GM23338 (cell line): ENCODE results near the gene NIPAL4. TPM values are rescaled to one million over a fixed set of nuclear protein-coding genes. Genes with fewer than 3 reads are reported as not detected.

Experiments used
- ATAC-seq: fragments of 200-7000 bp; cut with Tn5 transposase; 3 replicates; pipeline ENCODE4 v1.9.1; 2020
- DNase-seq: peaks from one replicate; pipeline ENCODE4 v3.0.0-alpha.2; 2015; ENCODE audit warnings: low spot score
- H2AFZ ChIP-seq: fragments of 200-600 bp; sonication (generic); 2 replicates; pipeline ENCODE4 v1.8.0; 2016; ENCODE audit warnings: antibody characterized with exemption, mild to moderate bottlenecking, moderate library complexity
- H3F3A ChIP-seq: fragments of 200-600 bp; sonication (generic); replicated peaks from 2 replicates; pipeline ENCODE4 v1.8.0; 2017; ENCODE audit warnings: antibody characterized with exemption, mixed run types, low read depth
- H3K27ac ChIP-seq: fragments of 200-600 bp; sonication (generic); 2 replicates; pipeline ENCODE4 v1.6.1; 2016; ENCODE audit warnings: low read depth
- H3K27me3 ChIP-seq: fragments of 200-600 bp; sonication (generic); 2 replicates; pipeline ENCODE4 v1.8.0; 2016; ENCODE audit warnings: mild to moderate bottlenecking, mixed run types, moderate library complexity; ENCODE audit not compliant: insufficient read depth
- H3K36me3 ChIP-seq: fragments of 200-600 bp; sonication (generic); 2 replicates; pipeline ENCODE4 v1.8.0; 2016; ENCODE audit warnings: mild to moderate bottlenecking; ENCODE audit not compliant: insufficient read depth
- H3K4me1 ChIP-seq: fragments of 200-600 bp; sonication (generic); 2 replicates; pipeline ENCODE4 v1.8.0; 2016; ENCODE audit warnings: mild to moderate bottlenecking, moderate library complexity; ENCODE audit not compliant: insufficient read depth
- H3K4me2 ChIP-seq: fragments of 200-600 bp; sonication (generic); 2 replicates; pipeline ENCODE4 v1.7.1; 2017; ENCODE audit warnings: mixed run types
- H3K4me3 ChIP-seq: fragments of 200-600 bp; sonication (generic); 2 replicates; pipeline ENCODE4 v1.6.1; 2016; ENCODE audit warnings: mixed run types
- H3K79me2 ChIP-seq: fragments of 200-600 bp; sonication (generic); replicated peaks from 2 replicates; pipeline ENCODE4 v1.8.0; 2017; ENCODE audit warnings: mild to moderate bottlenecking; ENCODE audit not compliant: insufficient read depth
- H3K9me2 ChIP-seq: fragments of 200-600 bp; sonication (generic); 2 replicates; pipeline ENCODE4 v1.8.0; 2017; ENCODE audit not compliant: insufficient read depth
- H4K20me1 ChIP-seq: fragments of 200-600 bp; sonication (generic); replicated peaks from 2 replicates; pipeline ENCODE4 v1.8.0; 2017; ENCODE audit warnings: mild to moderate bottlenecking; ENCODE audit not compliant: insufficient read depth
- H3K27ac Mint-ChIP-seq: 2 replicates; pipeline ENCODE4 v1.8.0; 2020; ENCODE audit warnings: inconsistent platforms, mild to moderate bottlenecking, moderate library complexity, mixed read lengths
- H3K27me3 Mint-ChIP-seq: 3 replicates; pipeline ENCODE4 v1.8.0; 2022; ENCODE audit warnings: low read depth, mild to moderate bottlenecking, moderate library complexity, mixed read lengths, inconsistent platforms; ENCODE audit not compliant: insufficient read depth, poor library complexity
- H3K36me3 Mint-ChIP-seq: 3 replicates; pipeline ENCODE4 v1.8.0; 2021; ENCODE audit warnings: low read depth, mild to moderate bottlenecking, inconsistent platforms, moderate library complexity, mixed read lengths
- H3K4me1 Mint-ChIP-seq: 3 replicates; pipeline ENCODE4 v1.8.0; 2020; ENCODE audit warnings: mild to moderate bottlenecking, inconsistent platforms, mixed read lengths
- H3K4me3 Mint-ChIP-seq: 3 replicates; pipeline ENCODE4 v1.8.0; 2021; ENCODE audit warnings: moderate library complexity, mild to moderate bottlenecking, inconsistent platforms, mixed read lengths
- H3K9me3 Mint-ChIP-seq: 3 replicates; pipeline ENCODE4 v1.8.0; 2020; ENCODE audit warnings: moderate library complexity, mild to moderate bottlenecking, inconsistent platforms, mixed read lengths
- CREB1 ChIP-seq: fragments of 250-450 bp; sonication (Bioruptor Pico); IDR thresholded peaks from 2 replicates; pipeline ENCODE4 v1.5.0; 2020; ENCODE audit warnings: low read depth, mild to moderate bottlenecking, moderate library complexity
- EZH2 ChIP-seq: fragments of 200-600 bp; sonication (generic); IDR thresholded peaks from one replicate; pipeline ENCODE4 v1.8.0; 2017; ENCODE audit warnings: antibody characterized with exemption, mild to moderate bottlenecking, low read depth; ENCODE audit not compliant: unreplicated experiment
- JUNB ChIP-seq: IDR thresholded peaks from one replicate; pipeline ENCODE4 v1.6.1; 2016; ENCODE audit warnings: antibody characterized with exemption; ENCODE audit not compliant: unreplicated experiment
- NANOG ChIP-seq: IDR thresholded peaks from 2 replicates; pipeline ENCODE4 v1.6.1; 2016; ENCODE audit warnings: antibody characterized with exemption, borderline replicate concordance
- POLR2AphosphoS5 ChIP-seq: IDR thresholded peaks from 2 replicates; pipeline ENCODE4 v1.6.1; 2016; ENCODE audit warnings: antibody characterized with exemption, low read depth
- STAT1 ChIP-seq: IDR thresholded peaks from one replicate; pipeline ENCODE4 v1.6.1; 2016; ENCODE audit warnings: antibody characterized with exemption; ENCODE audit not compliant: unreplicated experiment
- ZNF114 ChIP-seq: fragments of 250-450 bp; sonication (Bioruptor Pico); IDR thresholded peaks from 2 replicates; pipeline ENCODE4 v1.5.0; 2020; ENCODE audit warnings: mild to moderate bottlenecking, moderate library complexity
- ZNF331 ChIP-seq: fragments of 250-450 bp; sonication (Bioruptor Pico); IDR thresholded peaks from 2 replicates; pipeline ENCODE4 v1.5.0; 2020; ENCODE audit warnings: low read depth, mild to moderate bottlenecking, moderate library complexity
- polyA plus RNA-seq: library from polyadenylated mRNA; unstranded; fragments of >200 nt; fragmentation: Nextera tagmentation; extraction: Ambion mirVana; gene quantifications from 2 replicates; pipeline ENCODE4 v1.2.1, GENCODE V29; 2016
- total RNA-seq: library from RNA; depleted of rRNA; stranded (reverse); fragments of >200 nt; shearing (Covaris generic); gene quantifications from 2 replicates; pipeline ENCODE4 v1.2.3, GENCODE V29; 2014
- TF ChIP-seq, protein P1 (sequence below): IDR thresholded peaks from one replicate; pipeline ENCODE4 v1.6.1; 2018; ENCODE audit warnings: antibody characterized with exemption; ENCODE audit not compliant: unreplicated experiment
- TF ChIP-seq, protein P2 (sequence below), 2 experiments: fragments of 200-600 bp in 1 of 2; sonication (generic) in 1 of 2; conservative IDR thresholded peaks; 2 replicates each; pipeline versions ENCODE4 v1.5.1 to v1.6.1; 2016 to 2017; ENCODE audit warnings: antibody characterized with exemption in 2 of 2, low read depth in 2 of 2, mild to moderate bottlenecking in 2 of 2, moderate library complexity in 1 of 2

The NIPAL4 gene
- total and polyA plus RNA-seq, 2 experiments from 2014 or later = 0.21 TPM; not detected in 1

DNA sequence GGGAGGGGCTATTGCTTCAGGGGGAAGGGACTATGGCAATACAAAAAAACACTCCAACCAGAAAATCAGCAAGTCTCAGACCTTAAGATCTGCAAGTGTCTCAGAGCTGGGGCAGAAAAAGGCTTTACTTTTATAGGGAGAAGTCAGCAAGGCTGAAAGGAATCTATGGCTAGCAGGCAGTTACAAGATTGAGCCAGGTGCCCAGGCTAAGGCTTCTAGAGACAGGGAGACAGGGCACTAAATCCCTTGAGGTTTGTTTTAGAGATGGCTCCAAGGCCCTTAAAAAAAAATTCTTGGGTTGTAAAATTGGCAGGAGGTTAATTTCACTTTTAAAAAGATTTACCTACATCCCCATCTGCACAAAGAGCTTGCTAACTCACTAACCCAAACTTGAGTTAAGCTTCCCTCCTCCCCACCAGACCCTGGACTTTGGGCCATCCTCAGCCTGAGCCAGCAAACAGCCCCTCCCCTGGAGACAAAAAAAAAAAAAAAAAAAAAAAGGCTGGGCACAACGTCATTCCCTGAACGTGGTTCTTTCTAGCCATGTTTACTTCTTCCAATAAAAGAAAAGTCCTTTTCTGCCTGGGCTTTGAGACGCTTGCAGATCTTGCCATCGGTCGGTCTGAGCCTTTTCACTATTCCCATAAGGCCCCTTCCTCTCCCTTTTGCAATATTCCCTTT lies 17.9 kb downstream of the NIPAL4 start (continued):
- TF ChIP-seq, protein P1, sequence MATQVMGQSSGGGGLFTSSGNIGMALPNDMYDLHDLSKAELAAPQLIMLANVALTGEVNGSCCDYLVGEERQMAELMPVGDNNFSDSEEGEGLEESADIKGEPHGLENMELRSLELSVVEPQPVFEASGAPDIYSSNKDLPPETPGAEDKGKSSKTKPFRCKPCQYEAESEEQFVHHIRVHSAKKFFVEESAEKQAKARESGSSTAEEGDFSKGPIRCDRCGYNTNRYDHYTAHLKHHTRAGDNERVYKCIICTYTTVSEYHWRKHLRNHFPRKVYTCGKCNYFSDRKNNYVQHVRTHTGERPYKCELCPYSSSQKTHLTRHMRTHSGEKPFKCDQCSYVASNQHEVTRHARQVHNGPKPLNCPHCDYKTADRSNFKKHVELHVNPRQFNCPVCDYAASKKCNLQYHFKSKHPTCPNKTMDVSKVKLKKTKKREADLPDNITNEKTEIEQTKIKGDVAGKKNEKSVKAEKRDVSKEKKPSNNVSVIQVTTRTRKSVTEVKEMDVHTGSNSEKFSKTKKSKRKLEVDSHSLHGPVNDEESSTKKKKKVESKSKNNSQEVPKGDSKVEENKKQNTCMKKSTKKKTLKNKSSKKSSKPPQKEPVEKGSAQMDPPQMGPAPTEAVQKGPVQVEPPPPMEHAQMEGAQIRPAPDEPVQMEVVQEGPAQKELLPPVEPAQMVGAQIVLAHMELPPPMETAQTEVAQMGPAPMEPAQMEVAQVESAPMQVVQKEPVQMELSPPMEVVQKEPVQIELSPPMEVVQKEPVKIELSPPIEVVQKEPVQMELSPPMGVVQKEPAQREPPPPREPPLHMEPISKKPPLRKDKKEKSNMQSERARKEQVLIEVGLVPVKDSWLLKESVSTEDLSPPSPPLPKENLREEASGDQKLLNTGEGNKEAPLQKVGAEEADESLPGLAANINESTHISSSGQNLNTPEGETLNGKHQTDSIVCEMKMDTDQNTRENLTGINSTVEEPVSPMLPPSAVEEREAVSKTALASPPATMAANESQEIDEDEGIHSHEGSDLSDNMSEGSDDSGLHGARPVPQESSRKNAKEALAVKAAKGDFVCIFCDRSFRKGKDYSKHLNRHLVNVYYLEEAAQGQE = no peak
- TF ChIP-seq JUNB = no peak
- TF ChIP-seq ZNF331 = no peak
- TF ChIP-seq EZH2 = no peak
- TF ChIP-seq POLR2AphosphoS5 = no peak
- TF ChIP-seq CREB1 (CRISPR knock-in tag) = no peak
- TF ChIP-seq ZNF114 (CRISPR knock-in tag) = no peak
- no peak for TF ChIP-seq STAT1

DNA sequence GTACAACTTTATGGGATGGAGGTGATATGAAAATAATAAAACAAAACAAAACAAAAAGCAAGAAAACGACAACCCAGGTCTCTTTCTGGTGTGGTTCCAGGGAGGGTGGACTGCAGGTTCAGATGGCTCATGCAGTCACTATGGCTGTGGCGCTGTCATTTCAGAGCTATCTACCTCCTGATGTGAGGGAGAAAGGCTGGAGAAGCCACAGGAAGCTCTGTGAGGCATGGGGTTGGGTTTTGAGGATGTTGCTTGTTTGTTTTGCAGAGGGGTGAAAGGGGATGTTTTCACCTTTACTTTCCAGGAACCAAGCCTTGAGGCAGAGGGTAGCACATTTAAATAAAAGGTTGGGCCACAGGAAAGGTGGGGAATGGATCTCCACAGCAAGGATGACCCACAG lies 18.7 kb downstream of the NIPAL4 start:
- TF ChIP-seq EZH2 = no peak
- Mint-ChIP-seq H3K36me3 (peaks cover 9% of the 10 kb centered on the region), H3K27ac (no peak overlapping the region), H3K4me1 (peaks cover 20% of the 10 kb centered on the region), H3K4me3 (no peak overlapping the region), H3K9me3 (no peaks in the 10 kb centered on the region), H3K27me3 (no peaks in the 10 kb centered on the region)
- Histone ChIP-seq H3K79me2 (no peaks in the 10 kb centered on the region), H3K9me2 (no peaks in the 10 kb centered on the region), H3K36me3 (no peaks in the 10 kb centered on the region), H2AFZ (no peak overlapping the region), H3F3A (no peaks in the 10 kb centered on the region), H3K4me3 (no peak overlapping the region), H3K4me1 (peaks cover 9% of the 10 kb centered on the region), H3K4me2 (no peak overlapping the region), H4K20me1 (no peaks in the 10 kb centered on the region), H3K27me3 (no peaks in the 10 kb centered on the region), H3K27ac (no peak overlapping the region)
- DNase-seq (no peak), ATAC-seq (no peak)

DNA sequence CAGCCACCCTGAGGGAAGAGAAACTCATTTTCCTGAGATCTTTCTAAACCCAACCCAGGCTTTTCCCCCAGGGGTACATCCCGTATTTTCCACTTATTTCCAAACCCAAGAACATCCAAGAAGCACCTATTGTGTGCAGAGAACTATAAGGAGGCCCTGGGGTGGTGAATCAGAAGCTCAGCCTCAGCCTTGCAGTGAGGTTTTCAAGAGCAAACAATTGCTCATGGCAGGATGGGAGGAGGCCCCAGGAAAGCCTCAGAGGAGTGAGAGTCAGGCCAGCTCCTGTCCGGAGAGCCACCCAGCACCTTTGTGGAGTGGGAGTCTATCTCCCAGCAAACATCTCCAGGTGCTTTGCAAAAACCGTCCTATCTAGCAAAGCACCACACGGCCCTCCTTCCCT lies 19.2 kb downstream of the NIPAL4 start:
- no peaks in the 10 kb centered on the region for H3K36me3 ChIP-seq
- H3K4me3 ChIP-seq = no peak overlapping the region
- no peaks in the 10 kb centered on the region for H3K9me2 ChIP-seq
- H3K79me2 ChIP-seq = no peaks in the 10 kb centered on the region
- Mint-ChIP-seq H3K27me3 (no peaks in the 10 kb centered on the region), H3K36me3 (peaks cover 9% of the 10 kb centered on the region), H3K4me1 (peaks cover 20% of the 10 kb centered on the region), H3K9me3 (no peaks in the 10 kb centered on the region), H3K4me3 (no peak overlapping the region), H3K27ac (no peak overlapping the region; the same call in 1 of the 2 replicates)
- no peak for DNase-seq
- H3F3A ChIP-seq = no peaks in the 10 kb centered on the region
- no peaks in the 10 kb centered on the region for H4K20me1 ChIP-seq
- peak; percentile 13; the same call in 2 of the 3 replicates for ATAC-seq
- peaks cover 9% of the 10 kb centered on the region for H3K4me1 ChIP-seq
- H3K27me3 ChIP-seq = no peaks in the 10 kb centered on the region
- H2AFZ ChIP-seq = no peak overlapping the region
- no peak overlapping the region for H3K4me2 ChIP-seq
- no peak overlapping the region for H3K27ac ChIP-seq
- TF ChIP-seq, protein P2, sequence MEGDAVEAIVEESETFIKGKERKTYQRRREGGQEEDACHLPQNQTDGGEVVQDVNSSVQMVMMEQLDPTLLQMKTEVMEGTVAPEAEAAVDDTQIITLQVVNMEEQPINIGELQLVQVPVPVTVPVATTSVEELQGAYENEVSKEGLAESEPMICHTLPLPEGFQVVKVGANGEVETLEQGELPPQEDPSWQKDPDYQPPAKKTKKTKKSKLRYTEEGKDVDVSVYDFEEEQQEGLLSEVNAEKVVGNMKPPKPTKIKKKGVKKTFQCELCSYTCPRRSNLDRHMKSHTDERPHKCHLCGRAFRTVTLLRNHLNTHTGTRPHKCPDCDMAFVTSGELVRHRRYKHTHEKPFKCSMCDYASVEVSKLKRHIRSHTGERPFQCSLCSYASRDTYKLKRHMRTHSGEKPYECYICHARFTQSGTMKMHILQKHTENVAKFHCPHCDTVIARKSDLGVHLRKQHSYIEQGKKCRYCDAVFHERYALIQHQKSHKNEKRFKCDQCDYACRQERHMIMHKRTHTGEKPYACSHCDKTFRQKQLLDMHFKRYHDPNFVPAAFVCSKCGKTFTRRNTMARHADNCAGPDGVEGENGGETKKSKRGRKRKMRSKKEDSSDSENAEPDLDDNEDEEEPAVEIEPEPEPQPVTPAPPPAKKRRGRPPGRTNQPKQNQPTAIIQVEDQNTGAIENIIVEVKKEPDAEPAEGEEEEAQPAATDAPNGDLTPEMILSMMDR (conservative IDR thresholded peaks at IDR 0.05; ENCODE audit: low read depth in 2 of 2) = no peak
- no peak for TF ChIP-seq ZNF331
- TF ChIP-seq, protein P1 = no peak
- TF ChIP-seq NANOG = no peak
